ENCODE data around the gene FAM89B. TPM values are rescaled to one million over a fixed set of nuclear protein-coding genes. Genes with fewer than 3 reads are reported as not detected.

Gene FAM89B
- total RNA-seq, 4 donors from 2014 or later, result 86.6 to 154 (median 119) TPM

- H3K27me3 ChIP-seq, result no peaks in the 10 kb centered on the region
- no peak overlapping the region for H3K27ac ChIP-seq
- intact Hi-C loops (cut with DNase I; ENCODE audit: low total_unique reads) (no loop called here), in situ Hi-C loops (cut with MboI; ENCODE audit: low sequenced_read_pairs in 4 of 4) (no loop called here)
- peaks cover 0 to 3% of the 10 kb centered on the region in 2 donors for H3K4me1 ChIP-seq
- no peak overlapping the region for H3K4me3 ChIP-seq
- H3K36me3 ChIP-seq, result peaks cover 0 to 6% of the 10 kb centered on the region in 2 donors
- ATAC-seq, result no peak
- H3K9me3 ChIP-seq, result no peaks in the 10 kb centered on the region
- TF ChIP-seq POLR2A (IDR thresholded peaks at IDR 0.05), result no peak
- TF ChIP-seq CTCF (IDR thresholded peaks at IDR 0.05 in 4 of 5, conservative IDR thresholded peaks at IDR 0.05 in 1 of 5), result no peak
- no peak for DNase-seq
Measured at GRCh38 chr11:65549096-65549495, 23.2 kb upstream of the FAM89B start.

- Histone ChIP-seq H3K36me3 (peaks cover 0 to 6% of the 10 kb centered on the region in 2 donors), H3K4me1 (peaks cover 19% of the 10 kb centered on the region in 2 donors), H3K27me3 (no peaks in the 10 kb centered on the region), H3K4me3 (no peak overlapping the region), H3K27ac (peak overlapping the region in 2 of 4 donors; percentile 33 to 43), H3K9me3 (no peaks in the 10 kb centered on the region)
- intact Hi-C loops (cut with DNase I; ENCODE audit: low total_unique reads), result no loop called here
- in situ Hi-C loops (cut with MboI; ENCODE audit: low sequenced_read_pairs in 4 of 4), result no loop called here
- DNase-seq (peak in 1 of 2 donors; percentile 58), ATAC-seq (peak; percentile 56 to 59)
- TF ChIP-seq POLR2A (IDR thresholded peaks at IDR 0.05), result no peak
- peak in 4 of 5 experiments; percentile 6 to 48 (median 36) for TF ChIP-seq CTCF (IDR thresholded peaks at IDR 0.05 in 4 of 5, conservative IDR thresholded peaks at IDR 0.05 in 1 of 5)
Measured at GRCh38 chr11:65551572-65552387, 20.6 kb upstream of the FAM89B start.

- ATAC-seq, result peak; percentile 12 to 22
- no peak for DNase-seq
- H3K4me3 ChIP-seq, result no peak overlapping the region
- peaks cover 25 to 26% of the 10 kb centered on the region in 2 donors for H3K4me1 ChIP-seq
- intact Hi-C loops (cut with DNase I; ENCODE audit: low total_unique reads) (no loop called here), in situ Hi-C loops (cut with MboI; ENCODE audit: low sequenced_read_pairs in 4 of 4) (no loop called here)
- H3K36me3 ChIP-seq, result peaks cover 0 to 6% of the 10 kb centered on the region in 2 donors
- TF ChIP-seq CTCF (IDR thresholded peaks at IDR 0.05 in 4 of 5, conservative IDR thresholded peaks at IDR 0.05 in 1 of 5) (no peak), POLR2A (IDR thresholded peaks at IDR 0.05) (no peak)
- H3K27ac ChIP-seq, result peak overlapping the region in 2 of 4 donors; percentile 33 to 43
- H3K27me3 ChIP-seq, result no peaks in the 10 kb centered on the region
- H3K9me3 ChIP-seq, result no peaks in the 10 kb centered on the region
Measured at GRCh38 chr11:65552388-65552951, 19.9 kb upstream of the FAM89B start.

GRCh38 chr11:65553301-65554001, 18.9 kb upstream of the FAM89B start:
- Histone ChIP-seq H3K4me1 (peaks cover 26% of the 10 kb centered on the region in 2 donors), H3K27ac (no peak overlapping the region), H3K4me3 (no peak overlapping the region), H3K36me3 (peaks cover 0 to 6% of the 10 kb centered on the region in 2 donors), H3K9me3 (no peaks in the 10 kb centered on the region), H3K27me3 (no peaks in the 10 kb centered on the region)
- no peak for DNase-seq
- no peak for TF ChIP-seq POLR2A (IDR thresholded peaks at IDR 0.05)
- no peak for TF ChIP-seq CTCF (IDR thresholded peaks at IDR 0.05 in 4 of 5, conservative IDR thresholded peaks at IDR 0.05 in 1 of 5)
- ATAC-seq, result no peak
- intact Hi-C loops (cut with DNase I; ENCODE audit: low total_unique reads), result no loop called here
- in situ Hi-C loops (cut with MboI; ENCODE audit: low sequenced_read_pairs in 4 of 4), result no loop called here

Data from gastrocnemius medialis (tissue), 4 donors.